Thoracic aorta (tissue), 2 donors: ENCODE data around the gene ARHGEF17. TPM values are rescaled to one million over a fixed set of nuclear protein-coding genes. Genes with fewer than 3 reads are reported as not detected.

ENCODE experiments used
- ATAC-seq: fragments of 150-250 bp; one replicate; pipeline ENCODE4 v1.8.0; 2017; ENCODE audit warnings: low read depth; ENCODE audit not compliant: insufficient number of reproducible peaks, low FRiP score
- DNase-seq: peaks from one replicate; pipeline ENCODE4 v3.0.0-alpha.2; 2020; ENCODE audit warnings: low spot score
- H3K27ac ChIP-seq, 2 donors: fragments of 200-600 bp; sonication (generic); 1 replicate in 1 of 2; 2 replicates in 1 of 2; pipeline ENCODE4 v1.5.1; 2016; ENCODE audit warnings: mild to moderate bottlenecking in 2 of 2, moderate library complexity in 2 of 2
- H3K27me3 ChIP-seq: fragments of 200-600 bp; sonication (generic); replicated peaks from 2 replicates; pipeline ENCODE4 v1.6.0; 2016; ENCODE audit warnings: mild to moderate bottlenecking; ENCODE audit not compliant: insufficient read depth
- H3K36me3 ChIP-seq: fragments of 200-600 bp; sonication (generic); one replicate; pipeline ENCODE4 v1.5.1; 2016
- H3K4me1 ChIP-seq, 2 donors: fragments of 200-600 bp; sonication (generic); 1 replicate in 1 of 2; 2 replicates in 1 of 2; pipeline versions ENCODE4 v1.5.1 to v1.6.0; 2016; ENCODE audit warnings: low read depth in 2 of 2, mild to moderate bottlenecking in 1 of 2; ENCODE audit not compliant: control insufficient read depth in 1 of 2
- H3K4me3 ChIP-seq: fragments of 200-600 bp; sonication (generic); 2 replicates; pipeline ENCODE4 v1.5.1; 2016; ENCODE audit warnings: mild to moderate bottlenecking
- H3K9me3 ChIP-seq: fragments of 200-600 bp; sonication (generic); 2 replicates; pipeline ENCODE4 v1.5.1; 2016
- total RNA-seq, 2 donors: library from RNA; depleted of rRNA; stranded (reverse); fragments of >200 nt; gene quantifications; one replicate each; pipeline versions ENCODE4 v1.1.0 to v1.2.3, GENCODE V29; 2016
- TF ChIP-seq, protein P1 (sequence below): fragments of 200-600 bp; sonication (generic); IDR thresholded peaks from one replicate; pipeline ENCODE4 v1.5.1; 2019; ENCODE audit warnings: antibody characterized with exemption

Gene ARHGEF17
- total RNA-seq, 2 donors from 2014 or later, result 244 to 308 TPM

DNA sequence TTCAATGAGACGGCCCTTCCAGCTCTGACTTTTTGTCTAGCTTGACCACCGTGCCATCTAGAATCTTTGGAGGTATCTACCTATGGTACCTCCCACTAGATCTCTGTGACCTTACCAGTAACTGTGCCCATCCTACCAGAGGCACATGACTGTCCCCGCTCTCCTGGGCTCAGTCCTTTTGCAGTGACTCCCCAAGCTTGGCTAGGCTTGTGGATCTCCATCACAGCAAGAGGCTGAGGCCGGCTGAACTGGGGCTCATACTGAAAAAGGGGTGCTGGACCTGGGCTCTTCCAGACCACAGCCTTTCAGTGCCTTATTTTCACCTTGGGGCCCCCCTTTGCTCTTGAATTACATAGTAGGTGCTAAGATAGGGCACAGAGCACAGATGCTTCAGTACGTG lies 95.5 kb downstream of the ARHGEF17 start:
- TF ChIP-seq, protein P1, sequence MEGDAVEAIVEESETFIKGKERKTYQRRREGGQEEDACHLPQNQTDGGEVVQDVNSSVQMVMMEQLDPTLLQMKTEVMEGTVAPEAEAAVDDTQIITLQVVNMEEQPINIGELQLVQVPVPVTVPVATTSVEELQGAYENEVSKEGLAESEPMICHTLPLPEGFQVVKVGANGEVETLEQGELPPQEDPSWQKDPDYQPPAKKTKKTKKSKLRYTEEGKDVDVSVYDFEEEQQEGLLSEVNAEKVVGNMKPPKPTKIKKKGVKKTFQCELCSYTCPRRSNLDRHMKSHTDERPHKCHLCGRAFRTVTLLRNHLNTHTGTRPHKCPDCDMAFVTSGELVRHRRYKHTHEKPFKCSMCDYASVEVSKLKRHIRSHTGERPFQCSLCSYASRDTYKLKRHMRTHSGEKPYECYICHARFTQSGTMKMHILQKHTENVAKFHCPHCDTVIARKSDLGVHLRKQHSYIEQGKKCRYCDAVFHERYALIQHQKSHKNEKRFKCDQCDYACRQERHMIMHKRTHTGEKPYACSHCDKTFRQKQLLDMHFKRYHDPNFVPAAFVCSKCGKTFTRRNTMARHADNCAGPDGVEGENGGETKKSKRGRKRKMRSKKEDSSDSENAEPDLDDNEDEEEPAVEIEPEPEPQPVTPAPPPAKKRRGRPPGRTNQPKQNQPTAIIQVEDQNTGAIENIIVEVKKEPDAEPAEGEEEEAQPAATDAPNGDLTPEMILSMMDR, result no peak
- Histone ChIP-seq H3K9me3 (no peaks in the 10 kb centered on the region), H3K4me1 (peaks cover 0 to 7% of the 10 kb centered on the region in 2 donors), H3K27ac (no peak overlapping the region), H3K4me3 (no peak overlapping the region), H3K36me3 (peaks cover 14% of the 10 kb centered on the region), H3K27me3 (no peaks in the 10 kb centered on the region)
- ATAC-seq (no peak), DNase-seq (no peak)

DNA sequence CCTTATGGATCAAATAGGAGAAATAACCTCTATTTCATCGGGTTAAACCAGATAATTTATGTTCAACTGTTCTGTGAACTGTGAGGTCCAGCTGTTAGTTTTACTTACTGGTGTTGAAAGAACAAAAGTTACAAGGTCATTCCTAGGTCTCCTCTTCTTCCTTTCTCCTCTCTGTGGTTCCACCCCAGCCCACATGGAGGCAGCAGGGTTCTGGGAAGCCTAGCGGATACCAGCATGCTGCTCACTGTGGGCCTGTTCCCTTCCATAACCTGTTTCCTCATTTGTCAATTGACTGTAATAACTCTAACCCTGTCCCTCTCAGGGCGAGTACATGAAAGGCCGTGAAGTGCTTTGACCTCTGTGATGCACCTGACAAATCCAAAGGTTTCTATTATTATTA lies 96.0 kb downstream of the ARHGEF17 start:
- Histone ChIP-seq H3K9me3 (no peaks in the 10 kb centered on the region), H3K27me3 (no peaks in the 10 kb centered on the region), H3K36me3 (peaks cover 15% of the 10 kb centered on the region), H3K27ac (no peak overlapping the region), H3K4me1 (peaks cover 0 to 3% of the 10 kb centered on the region in 2 donors), H3K4me3 (no peak overlapping the region)
- ATAC-seq (no peak), DNase-seq (no peak)
- TF ChIP-seq, protein P1, result peak; percentile 52

DNA sequence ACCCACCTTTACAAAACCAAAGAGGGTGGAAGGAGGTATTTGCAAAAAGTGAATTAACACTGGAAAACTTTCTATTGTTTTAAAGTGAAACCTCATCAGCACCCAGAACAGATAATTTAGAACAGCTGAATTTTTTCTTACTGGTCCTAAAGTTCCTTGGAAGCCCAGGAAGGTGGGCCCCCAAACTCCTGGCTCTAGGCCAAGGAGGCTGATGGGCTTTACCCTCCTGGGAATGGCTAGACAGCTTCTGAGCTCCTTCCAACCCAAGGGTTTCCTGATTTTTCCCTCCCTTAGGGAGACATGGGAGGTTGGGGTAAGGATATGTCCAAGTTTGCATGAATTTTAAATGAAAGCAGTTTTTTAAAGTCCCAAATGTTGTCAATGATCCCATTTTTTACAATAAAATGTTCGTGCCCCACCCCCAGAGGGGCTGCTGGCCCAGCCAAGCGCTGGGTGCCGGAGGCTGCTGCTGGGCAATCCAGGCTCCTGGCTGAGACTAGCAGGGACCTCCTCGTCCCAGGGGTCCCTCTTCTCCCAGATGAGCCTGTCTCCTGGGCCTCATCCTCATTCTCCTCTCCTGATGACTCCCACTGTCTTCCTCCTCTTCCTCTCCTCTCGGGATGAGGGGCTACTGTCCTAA lies 96.5 kb downstream of the ARHGEF17 start:
- no peak for ATAC-seq
- Histone ChIP-seq H3K27ac (no peak overlapping the region), H3K4me1 (no peaks in the 10 kb centered on the region), H3K9me3 (no peaks in the 10 kb centered on the region), H3K4me3 (no peak overlapping the region), H3K36me3 (peaks cover 20% of the 10 kb centered on the region), H3K27me3 (no peaks in the 10 kb centered on the region)
- DNase-seq, result no peak
- TF ChIP-seq, protein P1, result no peak

DNA sequence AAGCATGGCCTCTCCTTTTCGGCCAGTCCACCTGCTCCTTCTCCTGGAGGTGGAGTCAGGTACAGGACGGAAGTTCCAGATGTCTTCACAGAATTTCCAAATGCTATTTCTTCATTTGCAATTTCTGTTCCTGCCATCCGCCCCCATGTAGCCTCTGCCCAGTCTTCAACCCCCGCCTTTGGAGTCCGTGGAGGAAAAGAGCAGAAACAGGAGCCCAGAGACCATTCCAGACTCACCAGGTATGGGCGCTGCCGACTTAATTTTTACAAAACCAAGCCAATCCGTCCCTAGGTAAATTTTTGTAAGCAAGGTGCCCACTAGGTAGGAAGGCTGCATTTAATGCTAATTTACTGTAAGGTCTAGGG lies 97.1 kb downstream of the ARHGEF17 start:
- Histone ChIP-seq H3K4me3 (no peak overlapping the region), H3K36me3 (peaks cover 20% of the 10 kb centered on the region), H3K4me1 (no peaks in the 10 kb centered on the region), H3K27me3 (no peaks in the 10 kb centered on the region), H3K9me3 (no peaks in the 10 kb centered on the region), H3K27ac (no peak overlapping the region)
- no peak for ATAC-seq
- TF ChIP-seq, protein P1, result no peak
- DNase-seq, result no peak

DNA sequence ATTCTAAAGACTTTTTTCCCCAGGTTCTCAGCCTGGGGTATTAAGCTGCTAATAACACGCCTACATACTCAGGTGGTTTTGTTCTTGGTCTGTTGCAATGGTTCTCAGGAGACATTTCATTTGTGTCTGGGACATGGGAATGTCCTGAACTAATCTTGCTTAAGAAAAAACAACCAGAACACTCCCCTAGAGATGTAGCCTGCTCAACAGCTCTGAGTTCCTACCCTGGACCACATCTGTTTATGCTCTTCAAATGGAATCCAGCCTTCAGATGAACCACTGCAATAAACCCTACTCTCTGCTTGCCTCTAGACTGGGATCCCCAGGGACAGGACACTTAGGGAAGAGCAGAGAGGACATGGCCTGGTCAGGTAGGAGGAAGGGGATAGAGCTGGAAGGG lies 98.1 kb downstream of the ARHGEF17 start:
- Histone ChIP-seq H3K4me3 (no peak overlapping the region), H3K27me3 (no peaks in the 10 kb centered on the region), H3K27ac (no peak overlapping the region), H3K4me1 (no peaks in the 10 kb centered on the region), H3K9me3 (no peaks in the 10 kb centered on the region), H3K36me3 (peaks cover 20% of the 10 kb centered on the region)
- TF ChIP-seq, protein P1, result no peak
- ATAC-seq (no peak), DNase-seq (no peak)
